ENCODE measurements around the gene PEA15. TPM values are rescaled to one million over a fixed set of nuclear protein-coding genes. Genes with fewer than 3 reads are reported as not detected.

PEA15 gene
- total RNA-seq, 1 experiment from 2014 or later: 44.0 TPM

DNA sequence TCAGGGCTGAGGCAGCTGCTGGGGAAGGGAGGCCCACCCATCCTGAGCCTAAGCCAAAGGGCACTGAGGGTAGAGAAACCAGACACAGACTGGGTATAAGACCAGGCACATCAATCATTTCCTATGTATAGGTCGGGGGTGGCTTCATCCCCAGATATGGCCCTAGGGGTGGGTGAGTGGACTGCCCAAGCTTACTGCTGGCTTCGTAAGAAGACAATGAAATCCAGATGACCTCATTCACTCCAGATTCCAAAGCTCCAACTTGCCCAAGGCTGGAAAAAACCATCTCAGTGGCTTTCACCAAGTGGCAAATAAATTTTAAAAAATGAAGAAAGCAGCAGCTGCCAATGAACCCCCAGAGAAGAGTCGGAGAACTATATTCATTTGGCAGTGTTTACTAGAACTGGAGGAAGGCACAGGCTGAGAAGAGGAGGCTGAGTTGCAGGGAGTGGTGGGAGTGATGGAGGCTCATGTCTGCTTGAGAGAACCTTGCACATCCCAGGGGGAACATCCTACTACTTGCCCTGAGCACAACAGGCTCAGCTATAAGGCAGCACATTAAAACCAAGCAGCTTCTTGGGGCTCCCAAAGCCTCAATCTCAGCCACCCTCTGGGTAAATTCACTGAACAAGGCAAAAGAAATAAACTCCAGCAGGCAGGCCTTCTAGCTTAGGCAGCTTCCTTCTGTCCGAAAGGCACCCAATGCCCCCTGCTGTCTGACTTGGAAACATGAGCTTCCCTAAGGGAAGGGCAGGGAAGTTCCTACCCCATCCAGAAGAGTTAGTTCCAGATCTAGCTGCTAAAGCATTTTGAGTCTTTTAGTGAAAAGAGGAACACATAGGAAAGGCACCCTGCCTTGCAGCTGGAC lies 14.1 kb downstream of the PEA15 start:
- no peak overlapping the region for H3K27ac ChIP-seq (ENCODE audit: low read depth, low read length)
- H3K27me3 ChIP-seq (ENCODE audit: insufficient read depth, low read length): no peaks in the 10 kb centered on the region
- RAD21 ChIA-PET (ENCODE audit: low non-redundant PET in 1 of 2, low total read pairs in 2 of 2, uncharacterized antibody in 2 of 2, unreplicated experiment in 2 of 2): interaction anchor here (0.7 to 1.7 kb wide), 6 partner anchors 26 to 157 kb away, joined by 3 to 7 read pairs (median 5); no protein-coding TSS in a partner anchor
- H3K9ac ChIP-seq (ENCODE audit: low read length): no peak overlapping the region
- BruUV-seq (replicated peaks): no TSS peak
- H4K20me1 ChIP-seq (ENCODE audit: insufficient read depth): no peaks in the 10 kb centered on the region
- peaks cover 52 to 65% of the 10 kb centered on the region in 2 experiments for H3K36me3 ChIP-seq (ENCODE audit: control insufficient read depth in 1 of 2, insufficient read depth in 2 of 2, low read length in 2 of 2)
- no peaks in the 10 kb centered on the region for H3K4me1 ChIP-seq (ENCODE audit: control insufficient read depth in 1 of 2, insufficient read depth in 2 of 2, low read length in 2 of 2)
- H3K9me3 ChIP-seq (ENCODE audit: control insufficient read depth in 1 of 2, insufficient read depth in 1 of 2, low read depth in 1 of 2, low read length in 2 of 2): no peaks in the 10 kb centered on the region
- no peaks in the 10 kb centered on the region for H3K9me2 ChIP-seq (ENCODE audit: insufficient read depth)
- intact Hi-C loops (cut with micrococcal nuclease): loop anchor here (1.0 kb wide), 2 partner anchors 26 to 118 kb away; no protein-coding TSS in a partner anchor
- H3K79me2 ChIP-seq (ENCODE audit: insufficient read depth, low read length): no peaks in the 10 kb centered on the region
- no peak overlapping the region for H3K4me3 ChIP-seq (replicated peaks in 1 of 2; ENCODE audit: low read depth in 1 of 2, low read length in 2 of 2)
- no peak overlapping the region for H2AFZ ChIP-seq (ENCODE audit: low read depth, low read length, poor library complexity, severe bottlenecking)
- POLR2A ChIA-PET: interaction anchor here (0.6 to 1.2 kb wide), 2 partner anchors 13 to 118 kb away, joined by 4 to 6 read pairs; no protein-coding TSS in a partner anchor
- no peak for TF ChIP-seq POLR2AphosphoS5 (IDR thresholded peaks at IDR 0.05; ENCODE audit: low read depth, low read length)
- TF ChIP-seq SIN3A (IDR thresholded peaks at IDR 0.05; ENCODE audit: low read depth): no peak
- no peak for TF ChIP-seq CEBPB (IDR thresholded peaks at IDR 0.05; ENCODE audit: low read depth)
- TF ChIP-seq, protein P1, sequence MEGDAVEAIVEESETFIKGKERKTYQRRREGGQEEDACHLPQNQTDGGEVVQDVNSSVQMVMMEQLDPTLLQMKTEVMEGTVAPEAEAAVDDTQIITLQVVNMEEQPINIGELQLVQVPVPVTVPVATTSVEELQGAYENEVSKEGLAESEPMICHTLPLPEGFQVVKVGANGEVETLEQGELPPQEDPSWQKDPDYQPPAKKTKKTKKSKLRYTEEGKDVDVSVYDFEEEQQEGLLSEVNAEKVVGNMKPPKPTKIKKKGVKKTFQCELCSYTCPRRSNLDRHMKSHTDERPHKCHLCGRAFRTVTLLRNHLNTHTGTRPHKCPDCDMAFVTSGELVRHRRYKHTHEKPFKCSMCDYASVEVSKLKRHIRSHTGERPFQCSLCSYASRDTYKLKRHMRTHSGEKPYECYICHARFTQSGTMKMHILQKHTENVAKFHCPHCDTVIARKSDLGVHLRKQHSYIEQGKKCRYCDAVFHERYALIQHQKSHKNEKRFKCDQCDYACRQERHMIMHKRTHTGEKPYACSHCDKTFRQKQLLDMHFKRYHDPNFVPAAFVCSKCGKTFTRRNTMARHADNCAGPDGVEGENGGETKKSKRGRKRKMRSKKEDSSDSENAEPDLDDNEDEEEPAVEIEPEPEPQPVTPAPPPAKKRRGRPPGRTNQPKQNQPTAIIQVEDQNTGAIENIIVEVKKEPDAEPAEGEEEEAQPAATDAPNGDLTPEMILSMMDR (IDR thresholded peaks at IDR 0.05 in 2 of 3, conservative IDR thresholded peaks at IDR 0.05 in 1 of 3; ENCODE audit: borderline replicate concordance in 1 of 3, insufficient read depth in 1 of 3, low read depth in 2 of 3, low read length in 2 of 3): peak; percentile 36 to 41 (median 40); a peak in 4 of 6 replicates
- TF ChIP-seq ELF1 (IDR thresholded peaks at IDR 0.05; ENCODE audit: borderline replicate concordance, low read depth): no peak
- peak; percentile 60 for TF ChIP-seq RAD21 (IDR thresholded peaks at IDR 0.05; ENCODE audit: low read depth)
- DNase-seq (ENCODE audit: low read depth, low spot score) (peak; percentile 19), ATAC-seq (peak; percentile 78)
- no peak overlapping the region for H3K4me2 ChIP-seq (ENCODE audit: low read length)
- CTCF ChIA-PET: interaction anchor here (0.8 to 3.1 kb wide), 16 partner anchors 11 to 212 kb away, joined by 3 to 34 read pairs (median 4); partner anchors contain the start of gene IGSF8
